ENCODE data around the gene TSKU.
"Not testable (repeated sequence)": the region's sequence is repeated elsewhere in the genome, so short reads cannot be mapped to it uniquely, and the experiment has no call there.

The TSKU gene

GRCh38 chr11:76824980-76825725 lies 42.0 kb downstream of the TSKU start:
- no peak for DNase-seq (ENCODE audit: low read depth in 2 of 2)

GRCh38 chr11:76825726-76826396 lies 42.7 kb downstream of the TSKU start:
- DNase-seq (ENCODE audit: low read depth in 2 of 2) = no peak

GRCh38 chr11:76826508-76826907 lies 43.4 kb downstream of the TSKU start:
- not testable (repeated sequence) for DNase-seq (ENCODE audit: low read depth in 2 of 2)

GRCh38 chr11:76827005-76827404 lies 43.8 kb downstream of the TSKU start:
- not testable (repeated sequence) for DNase-seq (ENCODE audit: low read depth in 2 of 2)

- DNase-seq (ENCODE audit: low read depth in 2 of 2) = no peak
Measured at GRCh38 chr11:76830639-76831327, 47.6 kb downstream of the TSKU start.

GRCh38 chr11:76831686-76832310 lies 48.6 kb downstream of the TSKU start:
- DNase-seq (ENCODE audit: low read depth in 2 of 2) = no peak

- DNase-seq (ENCODE audit: low read depth in 2 of 2) = no peak
Measured at GRCh38 chr11:76832361-76832760, 49.2 kb downstream of the TSKU start.

- no peak for DNase-seq (ENCODE audit: low read depth in 2 of 2)
Measured at GRCh38 chr11:76834151-76834550, 51.0 kb downstream of the TSKU start.

GRCh38 chr11:76835036-76835435 lies 51.9 kb downstream of the TSKU start:
- DNase-seq (ENCODE audit: low read depth in 2 of 2) = no peak

- DNase-seq (ENCODE audit: low read depth in 2 of 2) = no peak
Measured at GRCh38 chr11:76835928-76836612, 52.9 kb downstream of the TSKU start.

GRCh38 chr11:76836613-76837291 lies 53.6 kb downstream of the TSKU start:
- DNase-seq (ENCODE audit: low read depth in 2 of 2) = no peak

- no peak for DNase-seq (ENCODE audit: low read depth in 2 of 2)
Measured at GRCh38 chr11:76837696-76838677, 54.8 kb downstream of the TSKU start.

- DNase-seq (ENCODE audit: low read depth in 2 of 2) = no peak
Measured at GRCh38 chr11:76838678-76839068, 55.5 kb downstream of the TSKU start.

GRCh38 chr11:76839311-76839710 lies 56.2 kb downstream of the TSKU start:
- DNase-seq (ENCODE audit: low read depth in 2 of 2) = no peak

GRCh38 chr11:76841923-76842452 lies 58.8 kb downstream of the TSKU start:
- DNase-seq (ENCODE audit: low read depth in 2 of 2) = no peak

- DNase-seq (ENCODE audit: low read depth in 2 of 2) = no peak
Measured at GRCh38 chr11:76843907-76844306, 60.8 kb downstream of the TSKU start.

GRCh38 chr11:76844511-76844910 lies 61.4 kb downstream of the TSKU start:
- DNase-seq (ENCODE audit: low read depth in 2 of 2) = no peak

GRCh38 chr11:76845069-76845468 lies 61.9 kb downstream of the TSKU start:
- no peak for DNase-seq (ENCODE audit: low read depth in 2 of 2)

GRCh38 chr11:76846441-76846840 lies 63.3 kb downstream of the TSKU start:
- no peak for DNase-seq (ENCODE audit: low read depth in 2 of 2)

Data from stimulated activated CD4-positive, alpha-beta T cell treated with anti-CD3 and anti-CD28 coated beads, Interleukin-1b, Interleukin-23, amount 100 ng/mL, for 4 hours (primary cell).